Renal cortex interstitium (tissue), 11 donors: ENCODE results near the gene DPYSL4. TPM values are rescaled to one million over a fixed set of nuclear protein-coding genes. Genes with fewer than 3 reads are reported as not detected.

Source experiments
- DNase-seq, 11 donors: peaks; one replicate each; pipeline ENCODE4 v3.0.0-alpha.2; 2013; ENCODE audit warnings: low read depth in 9 of 11, low spot score in 4 of 11; ENCODE audit errors: extremely low read depth in 1 of 11
- polyA plus RNA-seq, 3 donors: library from polyadenylated mRNA; unstranded; fragments of 120-200 nt; gene quantifications; one replicate each; pipeline ENCODE4 v1.2.1, GENCODE V29; 2013; ENCODE audit not compliant: insufficient read length in 3 of 3

Gene DPYSL4
- polyA plus RNA-seq, 3 donors: 13.6 to 22.5 (median 15.0) TPM

- no peak for DNase-seq
Measured at GRCh38 chr10:132146941-132147915, 39.5 kb upstream of the DPYSL4 start.

- no peak for DNase-seq
Measured at GRCh38 chr10:132148261-132149251, 38.2 kb upstream of the DPYSL4 start.

GRCh38 chr10:132149271-132149670 lies 37.5 kb upstream of the DPYSL4 start:
- DNase-seq: no peak

- DNase-seq: no peak
Measured at GRCh38 chr10:132149917-132150316, 36.8 kb upstream of the DPYSL4 start.

- DNase-seq: no peak
Measured at GRCh38 chr10:132150777-132151176, 36.0 kb upstream of the DPYSL4 start.

- no peak for DNase-seq
Measured at GRCh38 chr10:132151286-132151950, 35.3 kb upstream of the DPYSL4 start.

- no peak for DNase-seq
Measured at GRCh38 chr10:132151951-132152505, 34.7 kb upstream of the DPYSL4 start.

- no peak for DNase-seq
Measured at GRCh38 chr10:132152896-132153580, 33.7 kb upstream of the DPYSL4 start.

GRCh38 chr10:132153616-132154217 lies 33.0 kb upstream of the DPYSL4 start:
- no peak for DNase-seq

GRCh38 chr10:132154440-132154839 lies 32.3 kb upstream of the DPYSL4 start:
- no peak for DNase-seq

GRCh38 chr10:132154931-132155330 lies 31.8 kb upstream of the DPYSL4 start:
- no peak for DNase-seq

- DNase-seq: no peak
Measured at GRCh38 chr10:132155723-132156381, 30.9 kb upstream of the DPYSL4 start.

GRCh38 chr10:132156382-132156781 lies 30.4 kb upstream of the DPYSL4 start:
- DNase-seq: no peak

- no peak for DNase-seq
Measured at GRCh38 chr10:132157101-132157500, 29.6 kb upstream of the DPYSL4 start.

GRCh38 chr10:132158122-132158741 lies 28.5 kb upstream of the DPYSL4 start:
- DNase-seq: no peak

- no peak for DNase-seq
Measured at GRCh38 chr10:132158823-132159222, 27.9 kb upstream of the DPYSL4 start.
